HG02588 (cell line): ENCODE results near the gene IL13.
"Not testable (repeated sequence)": the region's sequence is repeated elsewhere in the genome, so short reads cannot be mapped to it uniquely, and the experiment has no call there.

Source experiments
- ATAC-seq: cut with Tn5 transposase; IDR thresholded peaks from one replicate; pipeline ENCODE4 v1.9.1; 2021; ENCODE audit warnings: mild to moderate bottlenecking, moderate library complexity; ENCODE audit not compliant: unreplicated experiment

IL13 gene

GRCh38 chr5:132688536-132689339, 30.8 kb downstream of the IL13 start:
- ATAC-seq: no peak

GRCh38 chr5:132689513-132689912, 31.5 kb downstream of the IL13 start:
- no peak for ATAC-seq

GRCh38 chr5:132690156-132690555, 32.2 kb downstream of the IL13 start:
- ATAC-seq: no peak

GRCh38 chr5:132691755-132692631, 34.0 kb downstream of the IL13 start:
- not testable (repeated sequence) for ATAC-seq

- no peak for ATAC-seq
Observed at GRCh38 chr5:132692632-132692967, 34.6 kb downstream of the IL13 start.

- no peak for ATAC-seq
Observed at GRCh38 chr5:132695956-132696355, 38.0 kb downstream of the IL13 start.

- ATAC-seq: no peak
Observed at GRCh38 chr5:132704875-132705274, 46.9 kb downstream of the IL13 start.

- no peak for ATAC-seq
Observed at GRCh38 chr5:132708645-132709044, 50.7 kb downstream of the IL13 start.
